ENCODE data around the gene USP21.

Gene USP21

GRCh38 chr1:161133220-161133740 lies 26.0 kb upstream of the USP21 start:
- DNase-seq: no peak

DNA sequence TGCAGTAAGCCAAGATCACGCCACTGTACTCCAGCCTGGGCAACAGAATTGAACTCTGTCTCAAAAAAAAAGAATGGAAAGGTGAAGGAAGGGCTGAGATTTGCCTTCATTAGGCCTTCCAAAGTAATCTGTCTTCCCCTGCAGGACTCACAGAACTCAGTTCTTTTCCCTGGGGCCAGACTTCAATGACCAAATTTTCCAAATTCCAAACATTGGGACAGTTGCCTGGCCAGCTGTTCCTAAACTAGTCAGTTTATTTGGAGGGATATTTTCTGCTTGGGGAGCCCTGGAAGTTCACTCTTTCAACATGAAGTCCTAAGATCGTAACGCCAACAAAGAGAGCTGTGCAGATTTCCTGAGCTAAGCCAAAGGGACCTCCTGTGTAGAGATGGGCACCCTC lies 21.4 kb upstream of the USP21 start:
- no peak for DNase-seq

- no peak for DNase-seq
Measured at GRCh38 chr1:161138431-161138830, 20.9 kb upstream of the USP21 start.

DNA sequence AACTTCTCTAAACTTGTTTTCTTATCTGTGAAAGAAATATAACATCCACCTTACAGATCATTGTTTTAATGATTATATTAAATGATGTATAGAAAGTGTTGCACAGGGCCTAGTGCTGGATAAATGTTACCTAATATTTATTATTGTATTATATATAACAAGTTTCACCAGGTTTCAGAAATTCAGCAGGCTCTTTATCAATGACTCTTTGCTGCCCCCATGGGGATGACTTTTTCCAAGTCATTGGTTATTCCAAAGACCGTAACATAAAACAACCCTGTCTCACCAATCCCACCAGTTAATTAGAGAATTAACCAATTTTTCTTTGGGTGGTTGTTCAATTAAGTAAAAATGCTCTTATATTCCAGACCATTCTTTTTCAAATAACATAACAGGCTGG lies 19.5 kb upstream of the USP21 start:
- peak; percentile 13 for DNase-seq

- DNase-seq: no peak
Measured at GRCh38 chr1:161140755-161141400, 18.4 kb upstream of the USP21 start.

DNA sequence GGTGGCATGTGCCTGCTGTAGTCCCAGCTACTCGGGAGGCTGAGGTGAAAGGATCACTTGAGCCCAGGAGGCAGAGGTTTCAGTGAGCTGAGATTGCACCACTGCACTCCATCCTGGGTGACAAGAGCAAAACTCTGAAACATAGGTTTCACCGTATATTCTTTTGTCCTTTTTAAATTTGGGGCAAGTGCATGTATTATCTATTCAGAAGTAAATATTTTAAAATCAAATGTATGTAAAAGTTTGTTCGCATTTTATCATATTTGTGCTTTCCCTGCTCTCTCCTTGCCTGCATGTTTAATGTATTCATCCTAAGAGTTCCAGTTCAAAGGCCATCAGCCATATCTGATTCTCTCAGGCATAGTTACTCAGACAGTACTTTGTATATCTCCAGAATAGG lies 13.5 kb upstream of the USP21 start:
- DNase-seq: no peak

DNA sequence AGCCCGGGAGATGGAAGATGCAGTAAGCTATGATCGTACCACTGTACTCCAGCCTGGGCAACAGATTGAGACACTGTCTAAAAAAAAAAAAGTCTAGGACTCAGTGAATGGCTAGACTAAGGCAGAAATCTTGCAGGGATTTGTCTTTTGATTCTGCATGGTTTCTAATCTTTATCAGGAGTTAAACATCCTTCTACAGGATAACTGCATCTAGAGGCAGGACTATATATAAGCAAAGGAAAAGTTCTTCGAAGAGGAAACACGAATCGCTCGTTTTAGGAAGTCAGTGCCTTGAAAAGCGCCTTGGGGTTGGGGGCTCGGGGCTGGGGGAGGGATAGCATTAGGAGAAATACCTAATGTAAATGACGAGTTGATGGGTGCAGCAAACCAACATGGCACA lies 6.1 kb upstream of the USP21 start:
- no peak for DNase-seq

DNA sequence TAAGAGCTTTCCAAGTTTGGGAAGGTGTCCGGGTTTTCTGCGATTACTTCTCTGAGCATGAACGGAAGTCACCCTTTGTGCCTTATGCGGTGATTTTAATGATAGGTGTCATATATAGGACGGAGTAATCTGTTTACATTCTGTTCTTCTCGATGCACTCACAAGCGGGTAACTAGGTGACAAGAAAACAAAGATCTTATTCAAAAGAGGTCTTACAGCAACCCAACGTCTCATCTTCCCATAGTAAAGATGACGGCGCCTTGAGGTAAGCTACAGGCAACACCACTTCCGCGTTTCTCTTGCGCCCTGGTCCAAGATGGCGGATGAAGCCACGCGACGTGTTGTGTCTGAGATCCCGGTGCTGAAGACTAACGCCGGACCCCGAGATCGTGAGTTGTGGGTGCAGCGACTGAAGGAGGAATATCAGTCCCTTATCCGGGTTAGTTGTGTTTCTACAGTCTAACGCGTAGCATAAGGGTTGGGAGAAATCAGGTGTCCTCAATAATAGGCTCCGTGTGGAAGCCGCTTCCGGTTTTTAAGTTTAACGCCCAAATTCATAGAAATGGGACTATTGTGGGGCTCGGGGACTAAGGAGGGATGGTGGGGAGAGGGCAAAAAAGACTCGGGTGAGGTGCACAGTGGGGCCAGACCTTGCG lies 5.5 kb upstream of the USP21 start, which contains the start of gene UFC1:
Gene UFC1 (plus strand): TSS at position 297 of the 656 bp plus-strand sequence. CDS start 20 bp downstream, at position 317.
- DNase-seq: peak; percentile 88

DNA sequence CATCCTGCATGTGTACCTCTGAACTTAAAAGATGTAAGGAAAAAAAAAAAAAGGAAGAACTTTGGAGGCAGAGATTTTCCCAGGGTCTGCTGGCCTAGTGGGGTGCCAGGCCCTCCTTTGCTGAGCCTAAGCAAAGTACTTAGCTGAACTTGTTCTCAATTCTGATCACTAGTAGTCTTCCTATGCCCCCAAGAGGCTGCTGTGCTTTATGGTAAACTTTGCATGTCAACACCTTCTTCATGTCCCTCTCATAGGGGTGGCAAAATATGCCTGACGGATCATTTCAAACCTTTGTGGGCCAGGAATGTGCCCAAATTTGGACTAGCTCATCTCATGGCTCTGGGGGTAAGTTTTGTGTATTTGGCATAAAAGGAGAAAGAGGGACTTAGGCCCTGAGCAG lies 1.4 kb upstream of the USP21 start:
- DNase-seq: no peak

- no peak for DNase-seq
Measured at GRCh38 chr1:161158316-161159010, 837 bp upstream of the USP21 start.

- DNase-seq: no peak
Measured at GRCh38 chr1:161159913-161160243, 578 bp downstream of the USP21 start.

DNA sequence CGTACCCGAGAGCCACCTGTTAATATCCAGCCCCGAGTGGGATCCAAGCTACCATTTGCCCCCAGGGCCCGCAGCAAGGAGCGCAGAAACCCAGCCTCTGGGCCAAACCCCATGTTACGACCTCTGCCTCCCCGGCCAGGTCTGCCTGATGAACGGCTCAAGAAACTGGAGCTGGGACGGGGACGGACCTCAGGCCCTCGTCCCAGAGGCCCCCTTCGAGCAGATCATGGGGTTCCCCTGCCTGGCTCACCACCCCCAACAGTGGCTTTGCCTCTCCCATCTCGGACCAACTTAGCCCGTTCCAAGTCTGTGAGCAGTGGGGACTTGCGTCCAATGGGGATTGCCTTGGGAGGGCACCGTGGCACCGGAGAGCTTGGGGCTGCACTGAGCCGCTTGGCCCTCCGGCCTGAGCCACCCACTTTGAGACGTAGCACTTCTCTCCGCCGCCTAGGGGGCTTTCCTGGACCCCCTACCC lies 1.4 kb downstream of the USP21 start:
- DNase-seq: no peak

- no peak for DNase-seq
Measured at GRCh38 chr1:161161652-161162051, 2.4 kb downstream of the USP21 start.

- DNase-seq: no peak
Measured at GRCh38 chr1:161162052-161162451, 2.8 kb downstream of the USP21 start.

DNA sequence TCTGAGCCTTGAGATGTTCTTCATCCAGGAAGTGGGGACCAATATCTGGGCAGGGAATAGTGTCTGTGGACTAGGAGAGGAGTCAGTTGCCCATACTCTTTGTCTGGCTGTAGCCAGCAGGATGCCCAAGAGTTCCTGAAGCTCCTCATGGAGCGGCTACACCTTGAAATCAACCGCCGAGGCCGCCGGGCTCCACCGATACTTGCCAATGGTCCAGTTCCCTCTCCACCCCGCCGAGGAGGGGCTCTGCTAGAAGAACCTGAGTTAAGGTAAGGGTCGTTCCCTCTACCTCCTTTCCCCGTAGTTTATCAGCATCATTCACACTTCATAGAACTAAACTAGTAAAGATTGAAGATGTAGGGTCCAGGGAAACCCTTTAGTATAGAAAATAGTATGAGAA lies 3.5 kb downstream of the USP21 start:
- no peak for DNase-seq

GRCh38 chr1:161163793-161164192 lies 4.5 kb downstream of the USP21 start:
- DNase-seq: no peak

DNA sequence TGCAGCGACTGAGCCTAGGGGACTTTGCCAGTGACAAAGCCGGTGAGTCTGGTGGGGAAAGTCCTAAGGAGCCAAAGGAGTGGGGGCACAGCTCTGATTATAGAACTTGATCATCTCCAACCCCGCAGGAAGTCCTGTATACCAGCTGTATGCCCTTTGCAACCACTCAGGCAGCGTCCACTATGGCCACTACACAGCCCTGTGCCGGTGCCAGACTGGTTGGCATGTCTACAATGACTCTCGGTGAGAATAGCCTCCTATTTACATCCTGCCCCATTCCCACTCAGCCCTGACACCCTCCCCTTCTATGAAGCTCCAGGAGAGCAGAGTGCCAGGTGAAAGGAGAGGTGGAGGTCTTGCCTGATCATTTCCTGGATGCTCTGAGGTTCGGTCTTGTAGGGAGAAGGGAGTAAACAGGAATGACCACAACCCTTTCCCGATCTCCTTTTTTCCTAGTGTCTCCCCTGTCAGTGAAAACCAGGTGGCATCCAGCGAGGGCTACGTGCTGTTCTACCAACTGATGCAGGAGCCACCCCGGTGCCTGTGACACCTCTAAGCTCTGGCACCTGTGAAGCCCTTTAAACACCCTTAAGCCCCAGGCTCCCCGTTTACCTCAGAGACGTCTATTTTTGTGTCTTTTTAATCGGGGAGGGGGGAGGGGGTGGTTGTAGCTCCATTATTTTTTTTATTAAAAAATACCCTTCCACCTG lies 5.8 kb downstream of the USP21 start:
- DNase-seq: no peak

- DNase-seq: peak; percentile 93
Measured at GRCh38 chr1:161165742-161166668, 6.7 kb downstream of the USP21 start, which contains the start of gene PPOX. TSS of gene PPOX (plus strand) at chr1:161166426. CDS start at chr1:161166848, 422 bp downstream.

- DNase-seq: no peak
Measured at GRCh38 chr1:161166669-161167548, 7.6 kb downstream of the USP21 start.

GRCh38 chr1:161168906-161169305 lies 9.6 kb downstream of the USP21 start:
- DNase-seq: no peak

GRCh38 chr1:161171191-161171590 lies 11.9 kb downstream of the USP21 start:
- no peak for DNase-seq
